Neural cell (in vitro differentiated cells): ENCODE data around the gene ATF7.

Source experiments
- CTCF ChIP-seq: fragments of 450-650 bp; IDR thresholded peaks from 2 replicates; pipeline ENCODE4 v1.5.1; 2014; ENCODE audit warnings: antibody characterized with exemption, mild to moderate bottlenecking, moderate library complexity; ENCODE audit not compliant: poor library complexity, severe bottlenecking
- EP300 ChIP-seq: fragments of 450-650 bp; conservative IDR thresholded peaks from 2 replicates; pipeline ENCODE4 v1.6.1; 2014; ENCODE audit warnings: antibody characterized with exemption, mild to moderate bottlenecking, moderate library complexity; ENCODE audit not compliant: poor library complexity, severe bottlenecking
- EZH2 ChIP-seq: fragments of 200-600, 300-800 bp; shearing (Covaris generic), sonication (generic); IDR thresholded peaks from 2 replicates; pipeline ENCODE4 v1.6.1; 2014; ENCODE audit warnings: antibody characterized with exemption, low read length, borderline replicate concordance, mild to moderate bottlenecking; ENCODE audit not compliant: insufficient read depth, poor library complexity, severe bottlenecking
- MXI1 ChIP-seq: fragments of 450-650 bp; conservative IDR thresholded peaks from 2 replicates; pipeline ENCODE4 v1.6.1; 2014; ENCODE audit warnings: antibody characterized with exemption, mild to moderate bottlenecking; ENCODE audit not compliant: poor library complexity, severe bottlenecking
- POLR2AphosphoS5 ChIP-seq: IDR thresholded peaks from 2 replicates; pipeline ENCODE4 v1.6.1; 2012
- RAD21 ChIP-seq: fragments of 450-650 bp; conservative IDR thresholded peaks from 2 replicates; pipeline ENCODE4 v1.6.1; 2014; ENCODE audit warnings: antibody characterized with exemption, mild to moderate bottlenecking, moderate library complexity
- REST ChIP-seq: IDR thresholded peaks from 2 replicates; pipeline ENCODE4 v1.6.1; 2012; ENCODE audit warnings: borderline replicate concordance
- TAF1 ChIP-seq: IDR thresholded peaks from 2 replicates; pipeline ENCODE4 v1.6.1; 2012; ENCODE audit warnings: low read depth

GRCh38 chr12:53479331-53479730 lies 146.9 kb downstream of the ATF7 start:
- TF ChIP-seq CTCF (no peak), RAD21 (no peak), POLR2AphosphoS5 (no peak), MXI1 (no peak), EZH2 (no peak), EP300 (no peak), REST (no peak), TAF1 (no peak)
